Endothelial cell of umbilical vein (primary cell): ENCODE data around the gene STRN3. TPM values are rescaled to one million over a fixed set of nuclear protein-coding genes. Genes with fewer than 3 reads are reported as not detected.

Experiments
- BruUV-seq: library from RNA; stranded (reverse); fragments of 400-500 nt; replicated peaks from 2 replicates; lab custom pipeline; 2021; lab: Mats Ljungman, UMichigan
- CTCF ChIA-PET: fragments of 300-600, 350-600 bp; sonication (Branson Sonifier 250); formaldehyde crosslinking; loops from one replicate; lab custom pipeline; 2021; ENCODE audit warnings: antibody characterized with exemption, inconsistent platforms; lab: Charles Lee
- POLR2A ChIA-PET: fragments of 300-600, 350-600 bp; sonication (Branson Sonifier 250); formaldehyde crosslinking; loops from one replicate; lab custom pipeline; 2021; ENCODE audit warnings: antibody characterized with exemption, inconsistent platforms; lab: Charles Lee
- DNase-seq: peaks from one replicate; pipeline ENCODE4 v3.0.0-alpha.2; 2011; ENCODE audit warnings: low read depth, low spot score
- FAIRE-seq: peaks from 2 replicates; lab custom pipeline; 2011; peaks lifted over from hg19 to GRCh38; lab: Jason Lieb, UNC
- H2AFZ ChIP-seq: 2 replicates; pipeline ENCODE4 v1.6.0; 2012; ENCODE audit warnings: low read depth, low read length, control low read depth, inconsistent platforms
- H3K27ac ChIP-seq: 2 replicates; pipeline ENCODE4 v1.5.1; 2011; ENCODE audit warnings: low read depth, mild to moderate bottlenecking, control low read depth, low read length, moderate library complexity; ENCODE audit not compliant: insufficient read depth
- H3K27me3 ChIP-seq, 2 experiments: 2 replicates each; pipeline versions ENCODE4 v1.6.0 to v1.6.1; 2011; ENCODE audit warnings: low read length in 2 of 2, mixed read lengths in 1 of 2; ENCODE audit not compliant: control insufficient read depth in 2 of 2, insufficient read depth in 2 of 2
- H3K36me3 ChIP-seq, 2 experiments: 2 replicates in 1 of 2; 3 replicates in 1 of 2; pipeline ENCODE4 v1.5.1; 2011; ENCODE audit warnings: low read length in 2 of 2, mild to moderate bottlenecking in 1 of 2, moderate library complexity in 1 of 2; ENCODE audit not compliant: control insufficient read depth in 2 of 2, insufficient read depth in 2 of 2; ENCODE audit errors: extremely low read depth in 1 of 2
- H3K4me1 ChIP-seq: 3 replicates; pipeline ENCODE4 v1.5.1; 2011; ENCODE audit warnings: mild to moderate bottlenecking, low read length; ENCODE audit not compliant: control insufficient read depth, insufficient read depth; ENCODE audit errors: extremely low read depth
- H3K4me2 ChIP-seq: 2 replicates; pipeline ENCODE4 v1.6.1; 2011; ENCODE audit warnings: low read length, control low read depth, mixed read lengths; ENCODE audit not compliant: insufficient read depth
- H3K4me3 ChIP-seq, 3 experiments: fragments of 200-600 bp in 1 of 3; sonication (generic), shearing (Covaris generic) in 1 of 3; replicated peaks in 1 of 3; 2 replicates each; pipeline ENCODE4 v1.5.1; 2011 to 2016; ENCODE audit warnings: control low read depth in 3 of 3, low read length in 3 of 3, mild to moderate bottlenecking in 2 of 3, inconsistent platforms in 1 of 3, low read depth in 1 of 3, moderate library complexity in 1 of 3; ENCODE audit not compliant: insufficient read depth in 1 of 3
- H3K79me2 ChIP-seq: 2 replicates; pipeline ENCODE4 v1.6.0; 2012; ENCODE audit warnings: low read length, inconsistent platforms; ENCODE audit not compliant: control insufficient read depth, insufficient read depth
- H3K9ac ChIP-seq: replicated peaks from 2 replicates; pipeline ENCODE3; 2011; ENCODE audit warnings: low read length, control low read depth; ENCODE audit not compliant: insufficient read depth; ENCODE audit errors: extremely low read depth
- H3K9me1 ChIP-seq: replicated peaks from 3 replicates; pipeline ENCODE4 v1.6.0; 2011; ENCODE audit warnings: mild to moderate bottlenecking, low read length; ENCODE audit not compliant: control insufficient read depth, insufficient read depth; ENCODE audit errors: extremely low read depth
- H3K9me3 ChIP-seq: replicated peaks from 2 replicates; pipeline ENCODE4 v1.5.1; 2012; ENCODE audit warnings: low read length, inconsistent platforms; ENCODE audit not compliant: control insufficient read depth, insufficient read depth
- H4K20me1 ChIP-seq: replicated peaks from 2 replicates; pipeline ENCODE3; 2011; ENCODE audit warnings: mild to moderate bottlenecking, low read length; ENCODE audit not compliant: control insufficient read depth, insufficient read depth; ENCODE audit errors: extremely low read depth
- EZH2 ChIP-seq: IDR thresholded peaks from 2 replicates; pipeline ENCODE4 v1.6.1; 2012; ENCODE audit warnings: borderline replicate concordance, low read depth, mild to moderate bottlenecking, moderate library complexity, low read length, inconsistent platforms; ENCODE audit not compliant: severe bottlenecking
- FOS ChIP-seq: IDR thresholded peaks from 2 replicates; pipeline ENCODE4 v1.6.1; 2011; ENCODE audit warnings: mild to moderate bottlenecking, low read length, moderate library complexity, borderline replicate concordance; ENCODE audit not compliant: insufficient read depth
- GATA2 ChIP-seq: IDR thresholded peaks from 2 replicates; pipeline ENCODE4 v1.7.0; 2011; ENCODE audit warnings: low read depth, mild to moderate bottlenecking, moderate library complexity, mixed read lengths, low read length; ENCODE audit not compliant: insufficient read length, insufficient read depth
- JUN ChIP-seq: IDR thresholded peaks from 2 replicates; pipeline ENCODE4 v1.6.1; 2011; ENCODE audit warnings: borderline replicate concordance, low read depth; ENCODE audit not compliant: insufficient read length, insufficient read depth
- MYC ChIP-seq: IDR thresholded peaks from one replicate; pipeline ENCODE4 v1.6.1; 2011; ENCODE audit warnings: mild to moderate bottlenecking, low read depth, low read length
- POLR2A ChIP-seq: IDR thresholded peaks from 2 replicates; pipeline ENCODE4 v1.6.1; 2012; ENCODE audit warnings: low read depth, mild to moderate bottlenecking, control low read depth, low read length
- POLR2AphosphoS5 ChIP-seq: IDR thresholded peaks from 2 replicates; pipeline ENCODE4 v1.6.1; 2012; ENCODE audit warnings: low read depth, mild to moderate bottlenecking, control low read depth, low read length, moderate library complexity; ENCODE audit not compliant: insufficient read depth
- dilution Hi-C: fragments of 300-500 bp; cut with MboI; formaldehyde crosslinking; loops from one replicate; pipeline ENCODE4 v1.15.0; 2019; ENCODE audit warnings: low sequenced_read_pairs; ENCODE audit not compliant: extremely low pct_ligation_motif_present
- intact Hi-C: fragments of 100-400 bp; cut with micrococcal nuclease; formaldehyde crosslinking; loops from one replicate; pipeline ENCODE4 v1.10.0; 2022
- polyA plus RNA-seq, 4 experiments: library from polyadenylated mRNA; depleted of rRNA in 3 of 4; stranded (reverse) in 3 of 4; unstranded in 1 of 4; fragments of >200 nt; gene quantifications; 2 replicates each; pipeline versions ENCODE4 v1.2.1 to v1.2.3, GENCODE V29; 2011 to 2012; ENCODE audit warnings: missing spikeins in 1 of 4
- total RNA-seq: library from RNA; stranded (reverse); gene quantifications from 2 replicates; pipeline ENCODE4 v1.2.3, GENCODE V29; 2021
- TF ChIP-seq, protein P1 (sequence below), 2 donors: IDR thresholded peaks; 1 replicate in 1 of 2; 2 replicates in 1 of 2; pipeline ENCODE4 v1.5.1; 2011; ENCODE audit warnings: low read length in 2 of 2, mild to moderate bottlenecking in 2 of 2, moderate library complexity in 2 of 2, control low read depth in 1 of 2, inconsistent platforms in 1 of 2, low read depth in 1 of 2; ENCODE audit not compliant: insufficient read depth in 1 of 2; ENCODE audit errors: extremely low read depth in 1 of 2
- TF ChIP-seq, protein P2 (sequence below): IDR thresholded peaks from 2 replicates; pipeline ENCODE4 v1.6.1; 2011; ENCODE audit not compliant: insufficient read depth, insufficient read length

Gene STRN3
- total and polyA plus RNA-seq, 2 donors (not counting 3 experiments of a cell fraction or from before 2014, with no cell fraction given): 8.4 to 35.1 TPM

DNA sequence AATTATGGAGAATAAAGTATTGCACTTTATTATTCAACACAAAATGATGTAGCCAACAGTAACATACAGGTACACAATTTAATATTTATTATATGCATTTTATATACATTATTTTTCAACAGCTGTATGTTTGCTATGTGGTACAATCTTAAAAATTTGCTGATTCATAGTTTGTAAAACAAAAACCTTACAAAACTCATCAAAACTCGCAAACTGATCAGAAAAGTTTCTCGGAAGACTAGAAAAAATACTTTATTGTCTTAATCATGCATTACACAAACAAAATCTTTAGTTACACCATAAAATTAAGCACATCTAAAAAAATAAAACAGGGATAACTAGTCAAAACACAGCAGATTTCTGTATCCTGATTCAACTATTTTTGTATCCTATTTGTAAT lies 132.4 kb downstream of the STRN3 start:
- no peak overlapping the region for H3K9ac ChIP-seq
- ChIA-PET POLR2A (no interaction called here), CTCF (interaction anchor here (1.1 kb wide), 1 partner anchor 10 kb away, joined by 3 read pairs; no protein-coding TSS in a partner anchor)
- no peak for TF ChIP-seq MYC
- TF ChIP-seq GATA2: no peak
- TF ChIP-seq FOS: no peak
- TF ChIP-seq, protein P1, sequence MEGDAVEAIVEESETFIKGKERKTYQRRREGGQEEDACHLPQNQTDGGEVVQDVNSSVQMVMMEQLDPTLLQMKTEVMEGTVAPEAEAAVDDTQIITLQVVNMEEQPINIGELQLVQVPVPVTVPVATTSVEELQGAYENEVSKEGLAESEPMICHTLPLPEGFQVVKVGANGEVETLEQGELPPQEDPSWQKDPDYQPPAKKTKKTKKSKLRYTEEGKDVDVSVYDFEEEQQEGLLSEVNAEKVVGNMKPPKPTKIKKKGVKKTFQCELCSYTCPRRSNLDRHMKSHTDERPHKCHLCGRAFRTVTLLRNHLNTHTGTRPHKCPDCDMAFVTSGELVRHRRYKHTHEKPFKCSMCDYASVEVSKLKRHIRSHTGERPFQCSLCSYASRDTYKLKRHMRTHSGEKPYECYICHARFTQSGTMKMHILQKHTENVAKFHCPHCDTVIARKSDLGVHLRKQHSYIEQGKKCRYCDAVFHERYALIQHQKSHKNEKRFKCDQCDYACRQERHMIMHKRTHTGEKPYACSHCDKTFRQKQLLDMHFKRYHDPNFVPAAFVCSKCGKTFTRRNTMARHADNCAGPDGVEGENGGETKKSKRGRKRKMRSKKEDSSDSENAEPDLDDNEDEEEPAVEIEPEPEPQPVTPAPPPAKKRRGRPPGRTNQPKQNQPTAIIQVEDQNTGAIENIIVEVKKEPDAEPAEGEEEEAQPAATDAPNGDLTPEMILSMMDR (IDR thresholded peaks at IDR 0.05; ENCODE audit: extremely low read depth in 1 of 2, insufficient read depth in 1 of 2, low read depth in 1 of 2, low read length in 2 of 2): no peak
- TF ChIP-seq EZH2: no peak
- TF ChIP-seq POLR2A: no peak
- TF ChIP-seq, protein P2, sequence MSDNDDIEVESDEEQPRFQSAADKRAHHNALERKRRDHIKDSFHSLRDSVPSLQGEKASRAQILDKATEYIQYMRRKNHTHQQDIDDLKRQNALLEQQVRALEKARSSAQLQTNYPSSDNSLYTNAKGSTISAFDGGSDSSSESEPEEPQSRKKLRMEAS: no peak
- TF ChIP-seq JUN: no peak
- TF ChIP-seq POLR2AphosphoS5: no peak
- FAIRE-seq (no peak), DNase-seq (no peak)
- H3K27me3 ChIP-seq: no peaks in the 10 kb centered on the region
- no peaks in the 10 kb centered on the region for H3K9me3 ChIP-seq
- H4K20me1 ChIP-seq: no peaks in the 10 kb centered on the region
- dilution Hi-C loops: no loop called here
- BruUV-seq: no TSS peak
- H3K27ac ChIP-seq: no peak overlapping the region
- no peaks in the 10 kb centered on the region for H3K79me2 ChIP-seq
- intact Hi-C loops: no loop called here
- no peaks in the 10 kb centered on the region for H3K4me1 ChIP-seq
- no peak overlapping the region for H2AFZ ChIP-seq
- H3K4me2 ChIP-seq: no peak overlapping the region
- H3K9me1 ChIP-seq: no peaks in the 10 kb centered on the region
- no peak overlapping the region for H3K4me3 ChIP-seq
- H3K36me3 ChIP-seq: peaks cover 2% of the 10 kb centered on the region in 2 experiments
